ENCODE results near the gene DNAAF5. TPM values are rescaled to one million over a fixed set of nuclear protein-coding genes. Genes with fewer than 3 reads are reported as not detected.

DNAAF5 gene
- polyA plus RNA-seq, 1 of the 3 experiments (the other 2 are of a cell fraction) = 58.5 TPM

DNA sequence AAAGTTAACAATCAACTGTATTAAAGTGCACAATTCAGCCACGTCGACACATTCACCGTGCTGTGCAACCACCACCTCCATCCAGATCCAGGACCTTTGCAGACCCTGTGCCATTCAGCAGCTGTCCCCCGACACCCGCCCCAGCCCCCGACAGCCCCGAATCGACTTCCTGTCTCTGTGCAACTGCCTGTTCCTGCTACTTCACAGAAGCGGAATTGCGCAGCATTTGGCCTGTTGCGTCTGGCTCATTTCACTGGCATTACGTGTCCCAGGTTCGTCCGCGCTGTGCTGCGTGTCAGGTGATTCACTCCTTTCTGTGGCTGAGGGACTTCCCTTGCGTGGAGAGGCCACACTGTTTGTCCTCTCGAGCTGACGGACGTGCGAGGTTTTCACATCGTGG, 33.2 kb upstream of the DNAAF5 start:
- TF ChIP-seq YY1 (IDR thresholded peaks at IDR 0.05; ENCODE audit: low read depth) (no peak), NRF1 (IDR thresholded peaks at IDR 0.05; ENCODE audit: low read depth, low read length) (no peak), MEF2A (IDR thresholded peaks at IDR 0.05; ENCODE audit: borderline replicate concordance, low read depth) (no peak)
- TF ChIP-seq, protein P1, sequence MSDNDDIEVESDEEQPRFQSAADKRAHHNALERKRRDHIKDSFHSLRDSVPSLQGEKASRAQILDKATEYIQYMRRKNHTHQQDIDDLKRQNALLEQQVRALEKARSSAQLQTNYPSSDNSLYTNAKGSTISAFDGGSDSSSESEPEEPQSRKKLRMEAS (IDR thresholded peaks at IDR 0.05; ENCODE audit: low read depth) = no peak
- TF ChIP-seq, protein P2, sequence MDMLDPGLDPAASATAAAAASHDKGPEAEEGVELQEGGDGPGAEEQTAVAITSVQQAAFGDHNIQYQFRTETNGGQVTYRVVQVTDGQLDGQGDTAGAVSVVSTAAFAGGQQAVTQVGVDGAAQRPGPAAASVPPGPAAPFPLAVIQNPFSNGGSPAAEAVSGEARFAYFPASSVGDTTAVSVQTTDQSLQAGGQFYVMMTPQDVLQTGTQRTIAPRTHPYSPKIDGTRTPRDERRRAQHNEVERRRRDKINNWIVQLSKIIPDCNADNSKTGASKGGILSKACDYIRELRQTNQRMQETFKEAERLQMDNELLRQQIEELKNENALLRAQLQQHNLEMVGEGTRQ (IDR thresholded peaks at IDR 0.05; ENCODE audit: borderline replicate concordance, low read depth, low read length) = no peak
- TF ChIP-seq, protein P3, sequence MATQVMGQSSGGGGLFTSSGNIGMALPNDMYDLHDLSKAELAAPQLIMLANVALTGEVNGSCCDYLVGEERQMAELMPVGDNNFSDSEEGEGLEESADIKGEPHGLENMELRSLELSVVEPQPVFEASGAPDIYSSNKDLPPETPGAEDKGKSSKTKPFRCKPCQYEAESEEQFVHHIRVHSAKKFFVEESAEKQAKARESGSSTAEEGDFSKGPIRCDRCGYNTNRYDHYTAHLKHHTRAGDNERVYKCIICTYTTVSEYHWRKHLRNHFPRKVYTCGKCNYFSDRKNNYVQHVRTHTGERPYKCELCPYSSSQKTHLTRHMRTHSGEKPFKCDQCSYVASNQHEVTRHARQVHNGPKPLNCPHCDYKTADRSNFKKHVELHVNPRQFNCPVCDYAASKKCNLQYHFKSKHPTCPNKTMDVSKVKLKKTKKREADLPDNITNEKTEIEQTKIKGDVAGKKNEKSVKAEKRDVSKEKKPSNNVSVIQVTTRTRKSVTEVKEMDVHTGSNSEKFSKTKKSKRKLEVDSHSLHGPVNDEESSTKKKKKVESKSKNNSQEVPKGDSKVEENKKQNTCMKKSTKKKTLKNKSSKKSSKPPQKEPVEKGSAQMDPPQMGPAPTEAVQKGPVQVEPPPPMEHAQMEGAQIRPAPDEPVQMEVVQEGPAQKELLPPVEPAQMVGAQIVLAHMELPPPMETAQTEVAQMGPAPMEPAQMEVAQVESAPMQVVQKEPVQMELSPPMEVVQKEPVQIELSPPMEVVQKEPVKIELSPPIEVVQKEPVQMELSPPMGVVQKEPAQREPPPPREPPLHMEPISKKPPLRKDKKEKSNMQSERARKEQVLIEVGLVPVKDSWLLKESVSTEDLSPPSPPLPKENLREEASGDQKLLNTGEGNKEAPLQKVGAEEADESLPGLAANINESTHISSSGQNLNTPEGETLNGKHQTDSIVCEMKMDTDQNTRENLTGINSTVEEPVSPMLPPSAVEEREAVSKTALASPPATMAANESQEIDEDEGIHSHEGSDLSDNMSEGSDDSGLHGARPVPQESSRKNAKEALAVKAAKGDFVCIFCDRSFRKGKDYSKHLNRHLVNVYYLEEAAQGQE (IDR thresholded peaks at IDR 0.05; ENCODE audit: low read depth, low read length) = no peak
- H3K79me2 ChIP-seq (ENCODE audit: insufficient read depth) = no peaks in the 10 kb centered on the region
- H3K4me3 ChIP-seq (ENCODE audit: low read depth in 2 of 2, low read length in 1 of 2) = no peak overlapping the region
- no peak overlapping the region for H3K27ac ChIP-seq (ENCODE audit: low read depth in 2 of 2, low read length in 1 of 2)
- no peak overlapping the region for H3K4me2 ChIP-seq
- no peaks in the 10 kb centered on the region for H3K9me2 ChIP-seq
- WGBS (ENCODE audit: low lambda C conversion rate) = 96% methylated on average over 22 of the region's 22 CpGs
- no peak overlapping the region for H3K9ac ChIP-seq
- H4K20me1 ChIP-seq (ENCODE audit: insufficient read depth) = no peaks in the 10 kb centered on the region
- H3F3A ChIP-seq (replicated peaks; ENCODE audit: insufficient read depth) = no peaks in the 10 kb centered on the region
- H3K36me3 ChIP-seq (replicated peaks in 1 of 2; ENCODE audit: control insufficient read depth in 1 of 2, insufficient read depth in 2 of 2, low read length in 1 of 2) = peaks cover 0 to 4% of the 10 kb centered on the region in 2 experiments
- no peak for DNase-seq
- H2AFZ ChIP-seq (ENCODE audit: low read depth) = no peak overlapping the region
- ChIA-PET POLR2A (no interaction called here), CTCF (interaction anchor here (0.7 kb wide), 1 partner anchor 295 kb away, joined by 3 read pairs; no protein-coding TSS in a partner anchor)
- H3K4me1 ChIP-seq (ENCODE audit: control insufficient read depth in 1 of 2, insufficient read depth in 2 of 2, low read depth in 1 of 2, low read length in 1 of 2) = no peaks in the 10 kb centered on the region
- H3K9me3 ChIP-seq = 0 out of 2 replicates have a peak, but pooled peaks cover 4% of the 10 kb centered on the region
- no peaks in the 10 kb centered on the region for H3K27me3 ChIP-seq (ENCODE audit: insufficient read depth)

DNA sequence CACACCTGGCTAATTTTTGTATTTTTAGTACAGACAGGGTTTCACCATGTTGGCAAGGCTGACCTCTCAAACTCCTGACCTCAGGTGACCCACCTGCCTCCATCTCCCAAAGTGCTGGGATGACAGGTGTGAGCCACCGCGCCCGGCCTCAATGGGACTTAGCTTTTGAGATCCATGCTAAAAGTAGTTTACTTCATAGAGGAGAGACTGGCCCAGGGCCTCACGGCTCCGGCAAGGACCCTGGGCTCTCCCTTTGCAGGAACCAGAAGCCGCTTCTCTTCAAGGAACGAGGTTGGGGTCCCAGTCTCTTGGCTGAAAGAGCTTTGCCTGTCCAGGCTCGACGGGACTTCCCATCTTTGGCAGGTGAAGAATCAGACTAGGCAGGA, 30.1 kb upstream of the DNAAF5 start:
- 93% methylated on average over 9 of the region's 9 CpGs for WGBS (ENCODE audit: low lambda C conversion rate)

More for the DNA sequence above, 30.1 kb upstream of the DNAAF5 start:
- Histone ChIP-seq H3K9me3 (0 out of 2 replicates have a peak, but pooled peaks cover under 1% of the 10 kb centered on the region), H4K20me1 (ENCODE audit: insufficient read depth) (no peaks in the 10 kb centered on the region), H3K9me2 (no peaks in the 10 kb centered on the region), H3K4me1 (ENCODE audit: control insufficient read depth in 1 of 2, insufficient read depth in 2 of 2, low read depth in 1 of 2, low read length in 1 of 2) (no peaks in the 10 kb centered on the region), H3K9ac (no peak overlapping the region), H3K4me2 (no peak overlapping the region), H3K27ac (ENCODE audit: low read depth in 2 of 2, low read length in 1 of 2) (no peak overlapping the region), H2AFZ (ENCODE audit: low read depth) (no peak overlapping the region), H3K27me3 (ENCODE audit: insufficient read depth) (no peaks in the 10 kb centered on the region), H3K4me3 (ENCODE audit: low read depth in 2 of 2, low read length in 1 of 2) (no peak overlapping the region), H3K36me3 (replicated peaks in 1 of 2; ENCODE audit: control insufficient read depth in 1 of 2, insufficient read depth in 2 of 2, low read length in 1 of 2) (peaks cover under 1 to 10% of the 10 kb centered on the region in 2 experiments), H3F3A (replicated peaks; ENCODE audit: insufficient read depth) (no peaks in the 10 kb centered on the region), H3K79me2 (ENCODE audit: insufficient read depth) (no peaks in the 10 kb centered on the region)
- DNase-seq = no peak
- ChIA-PET CTCF (no interaction called here), POLR2A (no interaction called here)
- TF ChIP-seq TAF1 (IDR thresholded peaks at IDR 0.05; ENCODE audit: borderline replicate concordance, low read depth, low read length) (no peak), MXI1 (IDR thresholded peaks at IDR 0.05; ENCODE audit: low read depth, low read length) (no peak), FOSL2 (IDR thresholded peaks at IDR 0.05; ENCODE audit: borderline replicate concordance, low read depth) (no peak), NRF1 (IDR thresholded peaks at IDR 0.05; ENCODE audit: low read depth, low read length) (no peak), YY1 (IDR thresholded peaks at IDR 0.05; ENCODE audit: low read depth) (no peak), EP300 (IDR thresholded peaks at IDR 0.05; ENCODE audit: borderline replicate concordance in 1 of 2, low read depth in 1 of 2, low read length in 1 of 2) (no peak), ELF1 (IDR thresholded peaks at IDR 0.05) (no peak), SMC3 (IDR thresholded peaks at IDR 0.05; ENCODE audit: low read depth, low read length) (no peak)
- TF ChIP-seq, protein P4, sequence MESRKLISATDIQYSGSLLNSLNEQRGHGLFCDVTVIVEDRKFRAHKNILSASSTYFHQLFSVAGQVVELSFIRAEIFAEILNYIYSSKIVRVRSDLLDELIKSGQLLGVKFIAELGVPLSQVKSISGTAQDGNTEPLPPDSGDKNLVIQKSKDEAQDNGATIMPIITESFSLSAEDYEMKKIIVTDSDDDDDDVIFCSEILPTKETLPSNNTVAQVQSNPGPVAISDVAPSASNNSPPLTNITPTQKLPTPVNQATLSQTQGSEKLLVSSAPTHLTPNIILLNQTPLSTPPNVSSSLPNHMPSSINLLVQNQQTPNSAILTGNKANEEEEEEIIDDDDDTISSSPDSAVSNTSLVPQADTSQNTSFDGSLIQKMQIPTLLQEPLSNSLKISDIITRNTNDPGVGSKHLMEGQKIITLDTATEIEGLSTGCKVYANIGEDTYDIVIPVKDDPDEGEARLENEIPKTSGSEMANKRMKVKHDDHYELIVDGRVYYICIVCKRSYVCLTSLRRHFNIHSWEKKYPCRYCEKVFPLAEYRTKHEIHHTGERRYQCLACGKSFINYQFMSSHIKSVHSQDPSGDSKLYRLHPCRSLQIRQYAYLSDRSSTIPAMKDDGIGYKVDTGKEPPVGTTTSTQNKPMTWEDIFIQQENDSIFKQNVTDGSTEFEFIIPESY (IDR thresholded peaks at IDR 0.05; ENCODE audit: borderline replicate concordance, low read depth) = no peak
